Thyroid gland (tissue), 4 donors: ENCODE data around the gene WDR93.

Experiments used
- CTCF ChIP-seq, 6 experiments: fragments of 200-600 bp in 3 of 6; fragments of 450-650 bp in 3 of 6; sonication (generic) in 3 of 6; IDR thresholded peaks; one replicate each; pipeline ENCODE4 v1.5.1; 2016 to 2019; ENCODE audit warnings: antibody characterized with exemption in 6 of 6, mild to moderate bottlenecking in 2 of 6, inconsistent platforms in 1 of 6, moderate library complexity in 1 of 6
- POLR2A ChIP-seq, 2 donors: fragments of 450-650 bp; IDR thresholded peaks; one replicate each; pipeline ENCODE4 v1.6.1; 2017; ENCODE audit warnings: antibody characterized with exemption in 2 of 2, mild to moderate bottlenecking in 2 of 2, moderate library complexity in 1 of 2

DNA sequence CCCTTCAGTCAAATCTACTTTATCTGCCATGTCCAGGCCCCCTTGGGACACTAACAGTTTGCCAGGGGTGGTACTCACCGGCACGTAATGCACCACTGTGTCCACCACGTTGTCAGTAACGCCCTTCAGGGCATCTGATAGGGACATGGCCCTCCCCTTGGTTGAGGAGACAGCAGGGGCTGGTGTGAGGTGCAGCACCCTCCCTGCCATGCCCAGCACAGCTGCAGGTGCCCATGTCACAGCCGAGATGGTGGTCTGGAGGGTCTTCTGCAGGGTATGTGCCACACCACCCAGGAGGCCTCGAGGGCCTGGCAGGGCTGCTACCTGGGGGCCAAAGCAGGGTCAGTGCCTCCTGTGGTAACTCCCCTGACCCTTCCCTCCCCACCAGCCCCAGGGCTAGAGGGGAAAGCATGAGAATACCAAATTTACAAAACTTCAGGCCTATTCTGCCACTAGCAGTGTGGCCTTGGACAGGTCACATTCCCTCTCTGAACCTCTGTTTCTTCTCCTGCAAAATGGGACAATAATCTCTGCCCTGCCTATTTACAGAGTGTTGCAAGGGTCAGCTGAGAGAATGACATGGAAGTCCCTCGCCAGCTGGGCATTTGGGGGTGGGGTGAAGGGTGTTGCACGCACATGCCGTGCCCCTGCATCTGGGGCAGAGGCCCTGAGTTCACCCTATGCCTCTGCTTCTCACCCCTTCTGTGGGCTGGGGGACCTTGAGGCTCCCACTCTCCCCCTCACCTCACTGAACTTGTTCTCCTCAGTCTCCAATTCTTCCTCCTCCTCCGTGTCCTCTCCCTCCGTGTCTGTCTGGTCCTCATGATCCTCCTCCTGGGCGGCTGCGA, 23.5 kb upstream of the WDR93 start:
- TF ChIP-seq CTCF (IDR thresholded peaks at IDR 0.05) (no peak), POLR2A (IDR thresholded peaks at IDR 0.05) (no peak)
